HG02571 (cell line): Measurements from ENCODE around the gene HSPA12A.

Experiments used
- ATAC-seq: cut with Tn5 transposase; IDR thresholded peaks from one replicate; pipeline ENCODE4 v1.9.1; 2021; ENCODE audit warnings: mild to moderate bottlenecking, moderate library complexity; ENCODE audit not compliant: unreplicated experiment

Gene HSPA12A, protein sequence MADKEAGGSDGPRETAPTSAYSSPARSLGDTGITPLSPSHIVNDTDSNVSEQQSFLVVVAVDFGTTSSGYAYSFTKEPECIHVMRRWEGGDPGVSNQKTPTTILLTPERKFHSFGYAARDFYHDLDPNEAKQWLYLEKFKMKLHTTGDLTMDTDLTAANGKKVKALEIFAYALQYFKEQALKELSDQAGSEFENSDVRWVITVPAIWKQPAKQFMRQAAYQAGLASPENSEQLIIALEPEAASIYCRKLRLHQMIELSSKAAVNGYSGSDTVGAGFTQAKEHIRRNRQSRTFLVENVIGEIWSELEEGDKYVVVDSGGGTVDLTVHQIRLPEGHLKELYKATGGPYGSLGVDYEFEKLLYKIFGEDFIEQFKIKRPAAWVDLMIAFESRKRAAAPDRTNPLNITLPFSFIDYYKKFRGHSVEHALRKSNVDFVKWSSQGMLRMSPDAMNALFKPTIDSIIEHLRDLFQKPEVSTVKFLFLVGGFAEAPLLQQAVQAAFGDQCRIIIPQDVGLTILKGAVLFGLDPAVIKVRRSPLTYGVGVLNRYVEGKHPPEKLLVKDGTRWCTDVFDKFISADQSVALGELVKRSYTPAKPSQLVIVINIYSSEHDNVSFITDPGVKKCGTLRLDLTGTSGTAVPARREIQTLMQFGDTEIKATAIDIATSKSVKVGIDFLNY

GRCh38 chr10:116742367-116743265 is at the start of gene HSPA12A:
HSPA12A (minus strand) TSS chr10:116742566; CDS start chr10:116742469, 97 bp downstream.
- peak; percentile 92 for ATAC-seq

GRCh38 chr10:116791241-116791640 is 48.9 kb upstream of the HSPA12A start:
- no peak for ATAC-seq

DNA sequence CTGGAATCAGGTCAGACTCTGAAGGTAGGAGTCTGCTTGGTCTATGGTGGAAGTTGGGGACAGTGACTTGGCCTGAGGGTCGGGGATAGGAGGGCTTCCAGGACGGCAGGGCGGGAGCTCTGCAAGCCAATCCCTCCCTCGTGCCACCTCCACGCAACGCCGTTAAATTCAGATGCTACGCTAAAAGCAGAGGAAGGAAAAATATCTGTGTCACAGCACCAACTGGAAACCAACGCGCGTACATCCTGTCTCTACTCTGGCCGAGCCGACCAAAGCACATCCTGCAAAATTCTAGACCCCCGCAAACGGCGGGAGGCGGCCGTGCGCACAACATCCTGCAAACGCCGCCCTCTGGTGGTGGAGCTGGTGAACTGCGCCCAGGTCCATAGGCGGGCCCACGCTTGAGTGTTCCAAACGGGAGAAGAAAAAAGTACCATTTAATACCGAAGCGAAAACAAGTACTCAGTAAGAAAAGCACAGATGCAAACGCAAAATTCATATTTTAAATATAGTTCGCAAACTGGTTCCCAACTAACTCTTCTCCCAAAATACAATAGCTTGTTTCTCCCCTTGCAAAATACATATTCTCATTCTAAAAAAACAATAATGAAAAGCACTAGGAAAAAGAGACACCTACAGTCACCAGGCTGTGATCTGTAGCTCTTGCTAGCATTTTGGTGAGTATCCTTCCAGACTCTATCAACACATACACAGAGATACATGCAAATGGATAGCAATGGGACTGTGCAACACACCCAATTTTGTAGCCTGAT is 45.7 kb upstream of the HSPA12A start:
- no peak for ATAC-seq

DNA sequence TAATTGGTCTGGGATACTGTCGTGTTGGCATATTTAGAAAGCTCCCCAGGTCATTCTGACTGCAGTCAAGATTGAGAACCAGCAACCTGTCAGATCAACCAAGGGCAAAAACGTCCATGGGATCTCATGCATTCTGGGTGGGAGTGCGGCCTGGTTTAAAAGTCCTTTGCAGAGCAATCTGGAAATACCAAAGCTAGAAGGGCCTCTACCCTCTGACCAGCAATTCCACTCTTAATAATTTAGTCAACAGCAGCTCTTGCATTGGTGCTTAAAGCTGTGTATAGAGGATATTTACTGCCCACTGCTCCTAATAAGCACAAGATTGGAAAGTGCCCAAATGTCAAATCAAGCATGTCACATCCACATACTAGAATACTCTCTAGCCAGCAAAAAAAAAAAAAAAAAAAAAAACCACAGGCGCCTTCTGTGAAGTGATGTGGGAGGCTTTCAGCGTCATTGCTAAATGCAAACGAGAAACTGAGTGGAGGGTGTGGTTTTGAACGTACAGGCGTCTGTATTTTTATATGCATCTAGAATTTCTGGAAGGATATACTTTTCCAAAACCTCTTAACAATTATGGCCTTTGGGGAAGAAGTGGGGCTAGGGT is 44.8 kb upstream of the HSPA12A start:
- ATAC-seq, result no peak

DNA sequence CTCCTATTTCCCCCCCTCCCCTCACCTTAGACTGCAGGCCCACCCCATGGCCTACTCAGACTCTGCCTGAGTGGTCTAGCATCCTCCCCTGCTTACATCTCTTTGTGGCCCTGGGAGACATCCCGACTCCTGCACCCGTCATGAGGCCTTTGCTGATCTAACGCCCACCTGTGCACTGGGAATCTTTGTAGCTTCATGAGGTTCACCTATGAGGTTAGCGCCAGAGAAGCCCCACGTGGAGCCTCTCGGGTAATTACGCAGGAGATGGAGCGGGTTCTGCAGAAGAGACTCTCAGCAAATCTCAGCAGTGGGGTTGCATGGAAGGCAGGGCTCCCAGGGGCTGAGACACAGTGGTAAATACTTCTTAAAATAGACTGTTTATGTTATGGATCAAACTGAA is 43.5 kb upstream of the HSPA12A start:
- ATAC-seq, result no peak

DNA sequence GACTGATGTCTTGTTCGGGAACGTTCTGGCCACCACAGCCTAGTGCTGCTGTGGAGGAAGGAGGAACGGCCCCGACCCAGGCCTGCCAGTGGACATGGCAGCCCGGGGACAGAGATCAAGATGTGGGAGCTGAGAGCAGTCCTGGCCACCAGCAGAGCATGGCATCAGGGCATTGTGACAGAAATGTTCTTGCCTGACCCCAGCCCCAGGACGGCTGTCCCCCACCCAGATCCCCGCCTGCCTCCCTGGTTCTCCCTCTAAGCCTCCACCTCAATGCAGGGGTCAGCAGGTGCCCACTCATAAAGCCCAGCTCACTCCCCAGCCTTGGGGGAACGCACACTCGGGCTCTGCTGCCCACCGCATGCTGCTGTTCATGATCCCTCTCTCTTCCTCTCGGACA is 42.9 kb upstream of the HSPA12A start:
- ATAC-seq, result no peak

- ATAC-seq, result no peak
These were observed 42.3 kb upstream of the HSPA12A start for GRCh38 chr10:116784651-116785050.

- no peak for ATAC-seq
These were observed 41.7 kb upstream of the HSPA12A start for GRCh38 chr10:116784035-116784434.

- no peak for ATAC-seq
These were observed 40.8 kb upstream of the HSPA12A start for GRCh38 chr10:116783011-116783655.

- no peak for ATAC-seq
These were observed 39.1 kb upstream of the HSPA12A start for GRCh38 chr10:116781370-116781884.

DNA sequence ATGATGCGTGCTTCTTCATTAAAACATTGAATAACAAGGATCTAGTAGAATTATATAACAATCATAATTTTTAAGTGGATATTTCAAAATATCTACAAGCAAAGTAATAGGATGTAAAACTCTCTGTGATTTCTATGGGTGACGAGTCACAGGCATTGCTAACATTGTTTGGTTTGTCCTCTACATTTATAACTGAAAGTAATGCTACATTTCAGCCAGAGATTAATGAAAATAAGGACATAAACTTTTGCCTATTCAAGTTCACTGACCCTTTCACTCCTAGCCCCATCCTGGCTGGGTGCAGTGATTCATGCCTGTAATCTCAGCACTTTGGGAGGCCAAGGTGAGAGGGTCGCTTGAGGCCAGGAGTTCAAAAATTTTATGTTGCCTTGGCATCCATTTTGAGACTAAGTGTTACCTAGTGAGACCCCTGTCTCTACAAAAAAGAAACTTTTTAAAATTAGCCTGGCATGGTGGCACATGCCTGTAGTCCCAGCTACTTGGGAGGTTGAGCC is 38.4 kb upstream of the HSPA12A start:
- no peak for ATAC-seq

GRCh38 chr10:116779076-116779687 is 36.8 kb upstream of the HSPA12A start:
- ATAC-seq, result no peak

- no peak for ATAC-seq
These were observed 34.6 kb upstream of the HSPA12A start for GRCh38 chr10:116777006-116777405.

DNA sequence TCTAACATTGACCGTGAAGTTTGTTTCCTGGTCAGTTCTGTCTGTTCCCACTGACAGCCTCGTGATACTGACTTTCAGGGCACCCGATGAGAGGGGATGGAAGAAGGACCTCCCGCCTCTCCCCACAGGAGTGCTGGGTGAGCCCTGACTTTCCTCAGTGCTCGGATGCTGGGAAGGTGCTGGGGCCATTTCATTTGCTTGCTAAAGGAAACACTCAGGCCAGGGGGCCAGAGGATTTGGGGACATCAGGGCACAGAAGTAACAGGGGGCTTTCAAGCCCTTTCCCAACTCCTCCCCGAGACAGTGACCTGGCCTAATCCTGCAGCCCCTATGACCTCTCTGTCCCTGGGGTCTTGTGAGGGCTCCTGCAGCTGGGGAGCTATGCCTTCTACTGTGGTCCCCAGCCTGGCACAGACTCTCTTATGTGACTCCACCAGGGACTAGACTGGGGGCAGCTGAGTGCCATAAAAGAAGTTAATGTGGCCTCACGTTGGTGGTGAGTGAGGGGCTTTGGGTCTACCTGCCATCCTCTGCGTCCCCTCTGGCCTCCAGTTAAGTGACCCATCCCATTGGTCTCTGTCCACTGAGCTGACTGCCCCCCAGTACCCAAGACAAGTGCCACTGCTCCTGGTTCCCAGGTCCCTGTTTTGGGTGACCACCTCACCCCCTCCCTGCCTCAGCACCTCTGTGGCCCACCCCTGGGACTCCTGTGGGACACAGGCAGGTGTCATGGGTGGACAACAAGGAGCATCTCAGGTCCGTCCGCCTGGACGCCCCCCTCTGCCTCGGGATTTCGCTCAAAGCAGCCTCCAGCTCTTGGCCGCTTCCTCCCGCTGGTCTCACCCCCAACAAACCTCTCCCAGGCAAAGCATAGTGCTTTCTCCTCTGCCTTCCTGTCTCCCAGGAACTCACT is 33.4 kb upstream of the HSPA12A start:
- ATAC-seq, result no peak

- ATAC-seq, result no peak
These were observed 32.4 kb upstream of the HSPA12A start for GRCh38 chr10:116774728-116775151.

DNA sequence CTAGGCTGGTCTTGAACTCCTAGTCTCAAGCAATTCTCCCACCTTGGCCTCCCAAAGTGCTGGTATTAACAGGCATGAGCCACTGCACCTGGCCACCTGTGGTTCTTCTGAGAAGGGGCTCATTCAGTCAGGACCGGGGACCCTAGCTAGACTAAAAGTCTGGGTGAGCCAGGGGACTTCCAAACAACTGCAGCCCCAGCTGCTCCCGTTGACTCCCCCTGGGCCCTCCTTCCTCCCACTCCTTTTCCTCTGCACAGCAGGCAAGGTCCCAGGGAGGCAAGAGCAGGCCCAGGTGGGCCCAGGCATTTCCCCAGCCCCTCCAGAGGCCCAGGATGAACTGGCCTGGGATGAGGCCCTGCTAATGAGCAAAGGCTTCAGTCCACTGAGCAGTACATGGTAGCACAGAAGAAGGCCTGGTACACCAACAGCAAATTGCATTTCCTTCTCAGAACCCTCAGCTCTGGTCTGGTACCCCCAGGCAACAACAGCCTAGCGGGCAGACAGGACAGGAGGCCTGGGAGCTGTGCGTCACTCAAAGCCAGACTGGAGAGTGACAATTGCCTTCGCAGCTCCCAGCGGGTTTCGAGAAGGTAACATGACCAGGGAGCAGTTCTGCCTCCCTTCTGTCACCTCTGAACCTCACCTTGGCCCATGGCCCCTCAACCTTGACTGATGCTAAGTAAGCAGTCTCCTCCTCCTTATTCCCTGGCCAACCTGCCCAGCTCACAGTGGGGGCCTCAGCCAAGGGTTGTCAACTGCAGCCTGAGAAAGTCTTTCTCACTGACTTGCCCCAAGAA is 30.7 kb upstream of the HSPA12A start:
- no peak for ATAC-seq
